ENCODE data around the gene TMEM190. TPM values are rescaled to one million over a fixed set of nuclear protein-coding genes. Genes with fewer than 3 reads are reported as not detected.
A peak's percentile ranks its signal among the peaks of the same experiment; 100 is the strongest.

TMEM190 gene
- total RNA-seq, 1 experiment from 2014 or later, result not detected

DNA sequence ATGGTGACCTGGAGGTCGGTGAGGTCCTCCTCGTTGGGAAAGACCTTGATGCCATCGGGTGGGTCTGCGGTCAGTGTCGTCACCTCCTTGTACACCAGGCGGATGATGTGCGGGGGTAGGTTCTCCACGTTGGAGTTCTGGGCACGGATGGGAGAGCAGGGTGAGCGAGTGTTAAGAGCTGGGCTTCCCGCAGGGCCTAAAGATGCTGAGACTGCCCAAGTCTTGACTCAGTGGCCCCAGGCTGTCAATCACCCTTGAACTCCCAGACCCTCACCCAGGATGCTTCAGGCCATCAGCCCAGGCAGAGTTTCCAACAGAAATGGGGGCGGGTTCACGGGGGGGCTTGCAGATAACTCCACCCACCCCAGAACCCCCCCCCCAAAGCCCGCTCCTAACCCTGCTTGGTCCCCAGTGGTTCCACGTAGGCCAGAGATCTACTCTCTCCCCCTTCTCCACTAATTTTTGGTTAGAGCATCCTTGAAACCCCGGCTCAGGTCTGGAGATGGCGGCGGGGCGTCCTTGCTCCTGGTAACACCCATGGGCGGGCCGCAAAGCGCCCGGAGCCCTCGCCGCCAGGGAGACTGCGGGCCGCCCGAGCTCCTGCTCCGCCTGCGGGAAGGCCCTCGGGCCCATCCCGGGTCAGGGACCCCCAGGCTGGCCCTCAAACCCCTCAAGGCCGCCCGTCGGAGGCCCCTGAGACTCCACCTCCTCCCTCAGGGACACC, 30.4 kb downstream of the TMEM190 start:
- no peak overlapping the region for H2AFZ ChIP-seq (ENCODE audit: low read depth, low read length, poor library complexity, severe bottlenecking)
- TF ChIP-seq ELF1 (IDR thresholded peaks at IDR 0.05; ENCODE audit: borderline replicate concordance, low read depth) (no peak), EZH2phosphoT487 (IDR thresholded peaks at IDR 0.05; ENCODE audit: borderline replicate concordance) (no peak), JUND (IDR thresholded peaks at IDR 0.05) (no peak), YY1 (IDR thresholded peaks at IDR 0.05; ENCODE audit: extremely low read depth, insufficient replicate concordance, low read depth, low read length) (no peak), ZFX (IDR thresholded peaks at IDR 0.05) (no peak), POLR2A (IDR thresholded peaks at IDR 0.05; ENCODE audit: borderline replicate concordance, extremely low read depth, insufficient read depth, insufficient read length) (no peak), RAD21 (IDR thresholded peaks at IDR 0.05; ENCODE audit: low read depth) (no peak), POLR2AphosphoS5 (IDR thresholded peaks at IDR 0.05; ENCODE audit: low read depth, low read length) (no peak), CBX3 (IDR thresholded peaks at IDR 0.05; ENCODE audit: low read depth) (no peak), SRF (IDR thresholded peaks at IDR 0.05; ENCODE audit: low read depth) (no peak)
- TF ChIP-seq, protein P1, sequence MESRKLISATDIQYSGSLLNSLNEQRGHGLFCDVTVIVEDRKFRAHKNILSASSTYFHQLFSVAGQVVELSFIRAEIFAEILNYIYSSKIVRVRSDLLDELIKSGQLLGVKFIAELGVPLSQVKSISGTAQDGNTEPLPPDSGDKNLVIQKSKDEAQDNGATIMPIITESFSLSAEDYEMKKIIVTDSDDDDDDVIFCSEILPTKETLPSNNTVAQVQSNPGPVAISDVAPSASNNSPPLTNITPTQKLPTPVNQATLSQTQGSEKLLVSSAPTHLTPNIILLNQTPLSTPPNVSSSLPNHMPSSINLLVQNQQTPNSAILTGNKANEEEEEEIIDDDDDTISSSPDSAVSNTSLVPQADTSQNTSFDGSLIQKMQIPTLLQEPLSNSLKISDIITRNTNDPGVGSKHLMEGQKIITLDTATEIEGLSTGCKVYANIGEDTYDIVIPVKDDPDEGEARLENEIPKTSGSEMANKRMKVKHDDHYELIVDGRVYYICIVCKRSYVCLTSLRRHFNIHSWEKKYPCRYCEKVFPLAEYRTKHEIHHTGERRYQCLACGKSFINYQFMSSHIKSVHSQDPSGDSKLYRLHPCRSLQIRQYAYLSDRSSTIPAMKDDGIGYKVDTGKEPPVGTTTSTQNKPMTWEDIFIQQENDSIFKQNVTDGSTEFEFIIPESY (IDR thresholded peaks at IDR 0.05; ENCODE audit: extremely low read depth, insufficient replicate concordance, low read length), result no peak
- TF ChIP-seq, protein P2, sequence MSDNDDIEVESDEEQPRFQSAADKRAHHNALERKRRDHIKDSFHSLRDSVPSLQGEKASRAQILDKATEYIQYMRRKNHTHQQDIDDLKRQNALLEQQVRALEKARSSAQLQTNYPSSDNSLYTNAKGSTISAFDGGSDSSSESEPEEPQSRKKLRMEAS (IDR thresholded peaks at IDR 0.05), result no peak
- TF ChIP-seq, protein P3, sequence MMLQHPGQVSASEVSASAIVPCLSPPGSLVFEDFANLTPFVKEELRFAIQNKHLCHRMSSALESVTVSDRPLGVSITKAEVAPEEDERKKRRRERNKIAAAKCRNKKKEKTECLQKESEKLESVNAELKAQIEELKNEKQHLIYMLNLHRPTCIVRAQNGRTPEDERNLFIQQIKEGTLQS (IDR thresholded peaks at IDR 0.05), result no peak
- TF ChIP-seq, protein P4, sequence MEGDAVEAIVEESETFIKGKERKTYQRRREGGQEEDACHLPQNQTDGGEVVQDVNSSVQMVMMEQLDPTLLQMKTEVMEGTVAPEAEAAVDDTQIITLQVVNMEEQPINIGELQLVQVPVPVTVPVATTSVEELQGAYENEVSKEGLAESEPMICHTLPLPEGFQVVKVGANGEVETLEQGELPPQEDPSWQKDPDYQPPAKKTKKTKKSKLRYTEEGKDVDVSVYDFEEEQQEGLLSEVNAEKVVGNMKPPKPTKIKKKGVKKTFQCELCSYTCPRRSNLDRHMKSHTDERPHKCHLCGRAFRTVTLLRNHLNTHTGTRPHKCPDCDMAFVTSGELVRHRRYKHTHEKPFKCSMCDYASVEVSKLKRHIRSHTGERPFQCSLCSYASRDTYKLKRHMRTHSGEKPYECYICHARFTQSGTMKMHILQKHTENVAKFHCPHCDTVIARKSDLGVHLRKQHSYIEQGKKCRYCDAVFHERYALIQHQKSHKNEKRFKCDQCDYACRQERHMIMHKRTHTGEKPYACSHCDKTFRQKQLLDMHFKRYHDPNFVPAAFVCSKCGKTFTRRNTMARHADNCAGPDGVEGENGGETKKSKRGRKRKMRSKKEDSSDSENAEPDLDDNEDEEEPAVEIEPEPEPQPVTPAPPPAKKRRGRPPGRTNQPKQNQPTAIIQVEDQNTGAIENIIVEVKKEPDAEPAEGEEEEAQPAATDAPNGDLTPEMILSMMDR (IDR thresholded peaks at IDR 0.05 in 2 of 3, conservative IDR thresholded peaks at IDR 0.05 in 1 of 3; ENCODE audit: borderline replicate concordance in 1 of 3, insufficient read depth in 1 of 3, low read depth in 2 of 3, low read length in 2 of 3), result no peak
- H3K27me3 ChIP-seq (ENCODE audit: insufficient read depth, low read length), result no peaks in the 10 kb centered on the region
- POLR2A ChIA-PET, result interaction anchor here (0.6 to 1.9 kb wide), 20 partner anchors 8 to 327 kb away, joined by 3 to 17 read pairs (median 6); partner anchors contain the start of genes HSPBP1, ISOC2, PPP6R1 and TMEM238
- BruUV-seq (replicated peaks), result no TSS peak
- H3K79me2 ChIP-seq (ENCODE audit: insufficient read depth, low read length), result peaks cover 54% of the 10 kb centered on the region
- peak overlapping the region; percentile 99 for H3K9ac ChIP-seq (ENCODE audit: low read length)
- H3K9me2 ChIP-seq (ENCODE audit: insufficient read depth), result no peaks in the 10 kb centered on the region
- ATAC-seq, result peak; percentile 3
- peaks cover 12 to 27% of the 10 kb centered on the region in 2 experiments for H3K4me1 ChIP-seq (ENCODE audit: control insufficient read depth in 1 of 2, insufficient read depth in 2 of 2, low read length in 2 of 2)
- intact Hi-C loops (cut with micrococcal nuclease), result no loop called here
- CTCF ChIA-PET, result interaction anchor here (2.0 kb wide), 1 partner anchor 261 kb away, joined by 6 read pairs; no protein-coding TSS in a partner anchor
- H4K20me1 ChIP-seq (ENCODE audit: insufficient read depth), result peaks cover 17% of the 10 kb centered on the region; the same call in 1 of the 2 replicates
- DNase-seq (ENCODE audit: low read depth, low spot score), result no peak
- peak overlapping the region; percentile 95 for H3K27ac ChIP-seq (ENCODE audit: low read depth, low read length)
- RAD21 ChIA-PET (ENCODE audit: low non-redundant PET in 1 of 2, low total read pairs in 2 of 2, uncharacterized antibody in 2 of 2, unreplicated experiment in 2 of 2), result no interaction called here
- H3K4me2 ChIP-seq (ENCODE audit: low read length), result peak overlapping the region; percentile 83
- H3K36me3 ChIP-seq (ENCODE audit: control insufficient read depth in 1 of 2, insufficient read depth in 2 of 2, low read length in 2 of 2), result peaks cover 33 to 43% of the 10 kb centered on the region in 2 experiments
- H3K4me3 ChIP-seq (replicated peaks in 1 of 2; ENCODE audit: low read depth in 1 of 2, low read length in 2 of 2), result peak overlapping the region; percentile 81 to 93
- H3K9me3 ChIP-seq (ENCODE audit: control insufficient read depth in 1 of 2, insufficient read depth in 1 of 2, low read depth in 1 of 2, low read length in 2 of 2), result no peaks in the 10 kb centered on the region
